Measurements from ENCODE around the gene TMEM63A.

TMEM63A gene

DNA sequence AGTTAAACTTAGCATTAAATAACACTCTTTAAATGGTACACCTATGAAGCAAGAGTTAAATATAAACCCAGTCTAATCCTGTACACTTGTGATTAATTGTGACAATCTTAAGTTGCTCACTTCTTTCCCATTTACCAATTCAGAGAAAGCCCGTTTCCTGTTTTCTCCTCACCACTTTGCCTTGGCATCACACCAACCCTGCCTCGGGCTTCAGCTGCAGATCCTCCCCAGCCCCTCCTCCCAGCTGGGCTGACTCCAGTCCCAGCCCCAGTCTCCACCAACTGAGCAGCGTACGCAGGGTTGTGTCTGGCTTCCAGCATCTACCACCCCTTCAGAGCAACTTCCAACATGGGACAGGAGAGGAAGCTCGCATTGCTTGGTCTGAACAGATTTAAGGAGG lies 37.7 kb upstream of the TMEM63A start:
- no peaks in the 10 kb centered on the region for H3K27me3 ChIP-seq (ENCODE audit: control insufficient read depth in 1 of 2, insufficient read depth in 2 of 2, low read length in 2 of 2)
- H3K4me1 ChIP-seq (ENCODE audit: insufficient read depth, low read length): peaks cover 14% of the 10 kb centered on the region
- peaks cover 22% of the 10 kb centered on the region for H3K36me3 ChIP-seq (ENCODE audit: insufficient read depth, low read length)
- peak overlapping the region; percentile 7 for H3K27ac ChIP-seq (ENCODE audit: low read depth, low read length)
- no peak overlapping the region for H3K9ac ChIP-seq (ENCODE audit: low read length)
- no peaks in the 10 kb centered on the region for H3K9me3 ChIP-seq (ENCODE audit: low read length)
- H3K4me3 ChIP-seq (ENCODE audit: low read depth in 1 of 2, low read length in 2 of 2): no peak overlapping the region

DNA sequence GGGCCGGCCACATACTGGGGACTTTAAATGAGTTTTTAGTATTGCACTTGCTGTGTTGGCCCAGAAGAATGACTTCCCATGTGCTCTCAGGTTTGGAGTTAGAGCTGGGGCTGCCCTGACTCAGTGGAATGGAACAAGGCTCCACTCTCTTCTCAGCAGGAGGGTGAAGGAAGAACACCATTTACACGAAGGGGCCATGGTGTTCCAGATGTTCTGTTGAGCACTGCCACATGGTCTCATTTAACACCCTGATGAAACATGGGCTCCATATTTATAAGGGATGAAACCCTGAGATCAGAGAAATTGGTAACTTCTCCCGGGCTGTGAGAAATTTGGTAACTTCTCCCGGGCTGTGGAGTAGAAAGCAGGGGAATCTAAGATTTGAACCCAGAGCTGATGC lies 36.1 kb upstream of the TMEM63A start:
- Histone ChIP-seq H3K27me3 (ENCODE audit: control insufficient read depth in 1 of 2, insufficient read depth in 2 of 2, low read length in 2 of 2) (no peaks in the 10 kb centered on the region), H3K4me3 (ENCODE audit: low read depth in 1 of 2, low read length in 2 of 2) (no peak overlapping the region), H3K9me3 (ENCODE audit: low read length) (no peaks in the 10 kb centered on the region), H3K36me3 (ENCODE audit: insufficient read depth, low read length) (peaks cover 22% of the 10 kb centered on the region), H3K27ac (ENCODE audit: low read depth, low read length) (no peak overlapping the region), H3K4me1 (ENCODE audit: insufficient read depth, low read length) (peaks cover 11% of the 10 kb centered on the region), H3K9ac (ENCODE audit: low read length) (no peak overlapping the region)

DNA sequence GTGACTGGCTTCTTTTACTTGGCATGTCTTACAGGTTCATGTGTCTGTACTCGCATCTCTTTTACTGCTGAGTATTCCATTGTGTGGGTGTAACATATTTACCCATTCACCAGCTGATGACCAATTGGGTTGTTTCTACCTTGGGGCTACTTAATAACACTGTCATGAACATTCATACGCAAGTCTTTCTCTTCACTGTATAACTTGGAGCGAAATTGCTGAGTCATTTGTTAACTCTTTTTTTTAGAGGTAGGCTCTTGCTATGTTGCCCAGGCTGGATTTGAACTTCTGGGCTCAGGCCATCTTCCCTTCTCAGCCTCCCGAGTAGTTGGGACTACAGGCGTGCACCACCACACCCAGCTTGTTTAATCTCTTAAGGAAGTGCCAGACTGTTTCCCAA lies 35.4 kb upstream of the TMEM63A start:
- Histone ChIP-seq H3K27me3 (ENCODE audit: control insufficient read depth in 1 of 2, insufficient read depth in 2 of 2, low read length in 2 of 2) (no peaks in the 10 kb centered on the region), H3K4me1 (ENCODE audit: insufficient read depth, low read length) (peaks cover 4% of the 10 kb centered on the region), H3K9me3 (ENCODE audit: low read length) (no peaks in the 10 kb centered on the region), H3K9ac (ENCODE audit: low read length) (no peak overlapping the region), H3K27ac (ENCODE audit: low read depth, low read length) (no peak overlapping the region), H3K36me3 (ENCODE audit: insufficient read depth, low read length) (peaks cover 27% of the 10 kb centered on the region), H3K4me3 (ENCODE audit: low read depth in 1 of 2, low read length in 2 of 2) (no peak overlapping the region)

DNA sequence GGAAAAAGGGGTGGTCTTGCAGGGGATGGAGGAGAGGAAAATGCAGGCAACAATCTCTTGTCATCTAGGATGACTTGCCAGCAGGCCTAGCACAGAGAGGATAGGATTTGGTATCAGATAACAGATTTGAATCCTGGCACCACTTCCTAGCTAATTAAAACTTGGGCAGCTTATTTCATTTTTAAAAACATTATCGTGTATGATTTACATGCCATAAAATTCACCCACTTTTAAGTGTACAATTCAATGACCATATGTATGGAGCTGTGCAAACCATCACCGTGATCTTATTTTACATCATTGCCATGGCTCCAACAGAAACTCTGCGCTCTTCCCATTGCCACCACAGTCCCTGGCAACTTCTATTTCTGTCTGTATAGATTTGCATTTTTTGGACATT lies 34.9 kb upstream of the TMEM63A start:
- H3K9me3 ChIP-seq (ENCODE audit: low read length): no peaks in the 10 kb centered on the region
- H3K27me3 ChIP-seq (ENCODE audit: control insufficient read depth in 1 of 2, insufficient read depth in 2 of 2, low read length in 2 of 2): no peaks in the 10 kb centered on the region
- H3K4me3 ChIP-seq (ENCODE audit: low read depth in 1 of 2, low read length in 2 of 2): no peak overlapping the region
- H3K27ac ChIP-seq (ENCODE audit: low read depth, low read length): no peak overlapping the region
- peaks cover 27% of the 10 kb centered on the region for H3K36me3 ChIP-seq (ENCODE audit: insufficient read depth, low read length)
- H3K9ac ChIP-seq (ENCODE audit: low read length): no peak overlapping the region
- no peaks in the 10 kb centered on the region for H3K4me1 ChIP-seq (ENCODE audit: insufficient read depth, low read length)

DNA sequence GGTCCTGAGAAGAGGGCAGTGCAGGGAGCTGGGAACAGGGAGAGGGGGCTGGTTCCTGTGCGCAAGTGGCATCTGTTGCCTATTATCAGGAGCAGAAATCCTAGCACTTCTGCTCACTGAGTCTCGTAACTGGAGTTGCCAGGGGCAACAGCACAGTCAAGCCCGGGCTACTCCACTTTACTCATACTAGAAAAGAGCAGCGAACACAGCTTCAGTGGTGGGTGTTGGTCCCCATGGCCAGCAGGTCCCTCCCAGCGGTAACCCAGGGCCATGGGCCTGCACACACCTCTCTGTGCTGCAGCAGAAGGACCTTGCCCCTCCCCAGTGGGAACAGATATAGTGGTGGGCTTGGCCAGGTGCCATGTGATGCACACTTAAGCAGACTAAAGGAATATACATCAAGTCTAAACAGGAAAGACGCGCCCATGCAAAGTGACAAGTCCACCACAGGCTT lies 33.4 kb upstream of the TMEM63A start:
- Histone ChIP-seq H3K36me3 (ENCODE audit: insufficient read depth, low read length) (peaks cover 21% of the 10 kb centered on the region), H3K9ac (ENCODE audit: low read length) (no peak overlapping the region), H3K9me3 (ENCODE audit: low read length) (no peaks in the 10 kb centered on the region), H3K27ac (ENCODE audit: low read depth, low read length) (no peak overlapping the region), H3K27me3 (ENCODE audit: control insufficient read depth in 1 of 2, insufficient read depth in 2 of 2, low read length in 2 of 2) (no peaks in the 10 kb centered on the region), H3K4me3 (ENCODE audit: low read depth in 1 of 2, low read length in 2 of 2) (no peak overlapping the region), H3K4me1 (ENCODE audit: insufficient read depth, low read length) (no peaks in the 10 kb centered on the region)

DNA sequence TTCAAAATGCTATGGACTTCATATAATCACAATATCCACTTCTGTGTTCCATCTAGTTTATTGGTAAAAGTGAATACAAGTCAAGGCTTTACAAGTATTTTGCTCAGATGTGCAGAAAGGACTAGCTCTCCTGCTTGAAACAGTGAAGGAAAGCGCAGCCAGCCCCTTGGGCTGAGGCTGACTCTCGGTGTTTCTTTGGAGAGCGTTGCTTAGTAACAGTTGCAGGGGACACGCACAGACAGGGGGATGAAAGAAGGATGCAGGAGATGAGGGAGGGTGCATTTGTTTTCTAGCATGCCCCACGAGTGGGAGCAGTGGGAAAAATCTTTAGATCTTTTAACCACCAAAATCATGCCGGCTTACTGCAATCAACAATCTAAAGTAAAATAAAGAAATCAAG lies 32.8 kb upstream of the TMEM63A start:
- H3K9ac ChIP-seq (ENCODE audit: low read length): no peak overlapping the region
- H3K27ac ChIP-seq (ENCODE audit: low read depth, low read length): no peak overlapping the region
- peaks cover 20% of the 10 kb centered on the region for H3K36me3 ChIP-seq (ENCODE audit: insufficient read depth, low read length)
- H3K9me3 ChIP-seq (ENCODE audit: low read length): no peaks in the 10 kb centered on the region
- H3K4me1 ChIP-seq (ENCODE audit: insufficient read depth, low read length): no peaks in the 10 kb centered on the region
- H3K27me3 ChIP-seq (ENCODE audit: control insufficient read depth in 1 of 2, insufficient read depth in 2 of 2, low read length in 2 of 2): no peaks in the 10 kb centered on the region
- H3K4me3 ChIP-seq (ENCODE audit: low read depth in 1 of 2, low read length in 2 of 2): no peak overlapping the region

DNA sequence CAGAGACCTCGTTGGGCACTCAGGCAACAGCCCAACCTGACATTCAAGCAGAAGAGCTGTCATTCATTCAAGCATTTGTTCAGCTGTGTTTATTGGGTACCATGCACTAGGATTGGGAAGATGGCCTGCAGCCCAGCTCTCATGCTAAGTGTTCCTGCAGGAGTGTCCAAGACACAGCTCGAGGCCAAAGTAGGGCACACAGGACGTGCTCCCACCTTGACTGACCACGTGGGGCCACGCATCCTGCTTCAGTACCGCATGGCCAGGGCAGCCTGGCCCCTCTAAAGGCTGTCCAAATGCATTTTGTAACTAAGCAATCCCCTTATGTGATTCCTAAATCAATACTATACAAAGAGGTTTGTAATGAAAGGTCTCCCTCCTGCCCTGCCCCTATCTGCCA lies 32.2 kb upstream of the TMEM63A start:
- Histone ChIP-seq H3K4me3 (ENCODE audit: low read depth in 1 of 2, low read length in 2 of 2) (no peak overlapping the region), H3K36me3 (ENCODE audit: insufficient read depth, low read length) (peaks cover 20% of the 10 kb centered on the region), H3K27ac (ENCODE audit: low read depth, low read length) (no peak overlapping the region), H3K27me3 (ENCODE audit: control insufficient read depth in 1 of 2, insufficient read depth in 2 of 2, low read length in 2 of 2) (no peaks in the 10 kb centered on the region), H3K9me3 (ENCODE audit: low read length) (no peaks in the 10 kb centered on the region), H3K9ac (ENCODE audit: low read length) (no peak overlapping the region), H3K4me1 (ENCODE audit: insufficient read depth, low read length) (no peaks in the 10 kb centered on the region)

DNA sequence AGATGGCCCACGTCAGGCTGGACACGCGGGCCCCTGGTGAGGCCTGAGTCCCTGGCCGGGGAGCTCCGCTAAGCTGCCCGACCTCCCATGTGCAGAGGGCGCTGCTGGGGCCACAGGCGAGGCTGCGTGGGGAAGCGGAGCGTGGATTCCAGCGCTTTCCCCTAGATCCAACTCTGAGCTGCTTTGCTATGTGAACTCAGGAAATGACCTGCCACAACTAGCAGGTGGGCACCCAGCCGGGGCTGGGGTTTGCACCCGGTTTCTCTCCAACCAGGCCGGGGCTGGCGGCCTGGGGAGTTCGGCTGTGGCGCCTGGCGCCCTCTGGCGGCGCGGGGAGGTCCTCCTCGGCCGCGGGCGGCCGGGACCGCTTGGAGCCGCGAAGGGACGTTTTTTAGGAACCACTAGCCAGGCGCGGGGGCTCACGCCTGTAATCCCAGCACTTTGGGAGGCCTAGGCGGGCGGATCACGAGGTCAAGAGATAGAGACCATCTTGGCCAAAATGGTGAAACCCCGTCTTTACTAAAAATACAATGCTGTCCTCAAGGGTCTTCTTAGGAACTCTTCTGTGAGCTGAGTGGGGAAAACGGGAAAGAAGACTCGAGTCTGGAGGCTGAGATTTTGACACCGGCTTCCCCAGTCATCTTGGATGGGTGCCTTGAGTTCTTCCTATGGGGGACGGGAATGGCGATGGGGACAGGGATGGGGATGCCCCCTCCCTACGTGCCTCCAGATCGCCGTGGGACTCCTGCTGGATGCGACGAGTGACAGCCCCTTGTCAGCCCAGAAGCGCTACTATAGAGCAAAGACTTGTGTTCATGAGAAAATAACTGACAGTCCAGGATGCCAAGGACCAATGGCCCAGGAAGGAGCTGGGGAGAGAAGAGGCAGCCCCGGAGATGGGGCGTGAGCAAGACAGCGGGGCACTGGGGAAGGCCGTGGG lies 29.3 kb upstream of the TMEM63A start:
- peaks cover 5% of the 10 kb centered on the region for H3K36me3 ChIP-seq (ENCODE audit: insufficient read depth, low read length)
- H3K9ac ChIP-seq (ENCODE audit: low read length): no peak overlapping the region
- no peaks in the 10 kb centered on the region for H3K9me3 ChIP-seq (ENCODE audit: low read length)
- no peak overlapping the region for H3K27ac ChIP-seq (ENCODE audit: low read depth, low read length)
- no peaks in the 10 kb centered on the region for H3K27me3 ChIP-seq (ENCODE audit: control insufficient read depth in 1 of 2, insufficient read depth in 2 of 2, low read length in 2 of 2)
- H3K4me1 ChIP-seq (ENCODE audit: insufficient read depth, low read length): no peaks in the 10 kb centered on the region
- peak overlapping the region in 1 of 2 donors; percentile 21 for H3K4me3 ChIP-seq (ENCODE audit: low read depth in 1 of 2, low read length in 2 of 2)

DNA sequence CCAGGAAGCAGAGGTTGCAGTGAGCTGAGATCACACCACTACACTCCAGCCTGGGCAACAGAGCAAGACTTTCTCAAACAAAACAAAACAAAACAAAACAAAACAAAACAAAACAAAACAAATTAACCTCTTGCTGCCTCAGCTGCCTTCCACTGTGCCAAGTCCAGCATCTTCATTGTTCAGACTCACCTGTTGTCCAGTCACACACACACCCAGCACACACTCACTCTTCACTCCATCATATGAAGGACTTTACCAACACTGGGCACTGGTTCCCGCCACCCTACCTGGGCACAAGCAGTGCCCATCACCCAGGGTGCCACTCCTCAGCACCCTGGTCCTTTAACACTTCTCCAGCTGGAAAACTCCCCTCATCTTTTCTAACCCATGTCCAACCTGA lies 27.3 kb upstream of the TMEM63A start:
- no peak overlapping the region for H3K9ac ChIP-seq (ENCODE audit: low read length)
- peaks cover 5% of the 10 kb centered on the region for H3K36me3 ChIP-seq (ENCODE audit: insufficient read depth, low read length)

DNA sequence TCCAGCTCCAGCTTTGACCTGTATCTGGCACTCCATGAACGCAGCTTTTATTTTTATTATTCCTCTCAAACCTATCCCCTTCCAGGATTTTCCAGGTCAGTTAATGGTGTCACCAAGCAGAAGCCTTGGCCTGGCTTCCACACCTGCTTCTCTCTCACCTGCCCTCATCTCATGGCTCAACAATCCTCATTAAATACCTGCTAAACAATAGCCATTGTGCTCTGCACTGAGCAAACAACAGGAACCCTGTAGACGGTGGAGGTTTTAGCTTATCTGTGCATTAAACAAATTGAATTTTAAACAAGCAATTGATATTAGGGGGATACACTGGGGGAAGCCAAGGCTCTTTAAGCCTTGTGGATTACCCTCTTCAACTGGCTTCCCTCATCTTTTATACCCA lies 26.6 kb upstream of the TMEM63A start:
- Histone ChIP-seq H3K36me3 (ENCODE audit: insufficient read depth, low read length) (peaks cover 5% of the 10 kb centered on the region), H3K27me3 (ENCODE audit: control insufficient read depth in 1 of 2, insufficient read depth in 2 of 2, low read length in 2 of 2) (no peaks in the 10 kb centered on the region), H3K27ac (ENCODE audit: low read depth, low read length) (no peak overlapping the region), H3K4me3 (ENCODE audit: low read depth in 1 of 2, low read length in 2 of 2) (no peak overlapping the region), H3K9ac (ENCODE audit: low read length) (no peak overlapping the region), H3K9me3 (ENCODE audit: low read length) (no peaks in the 10 kb centered on the region), H3K4me1 (ENCODE audit: insufficient read depth, low read length) (no peaks in the 10 kb centered on the region)

More for the DNA sequence above, 27.3 kb upstream of the TMEM63A start:
- H3K4me1 ChIP-seq (ENCODE audit: insufficient read depth, low read length): no peaks in the 10 kb centered on the region
- no peaks in the 10 kb centered on the region for H3K9me3 ChIP-seq (ENCODE audit: low read length)
- no peak overlapping the region for H3K27ac ChIP-seq (ENCODE audit: low read depth, low read length)
- no peak overlapping the region for H3K4me3 ChIP-seq (ENCODE audit: low read depth in 1 of 2, low read length in 2 of 2)
- no peaks in the 10 kb centered on the region for H3K27me3 ChIP-seq (ENCODE audit: control insufficient read depth in 1 of 2, insufficient read depth in 2 of 2, low read length in 2 of 2)

DNA sequence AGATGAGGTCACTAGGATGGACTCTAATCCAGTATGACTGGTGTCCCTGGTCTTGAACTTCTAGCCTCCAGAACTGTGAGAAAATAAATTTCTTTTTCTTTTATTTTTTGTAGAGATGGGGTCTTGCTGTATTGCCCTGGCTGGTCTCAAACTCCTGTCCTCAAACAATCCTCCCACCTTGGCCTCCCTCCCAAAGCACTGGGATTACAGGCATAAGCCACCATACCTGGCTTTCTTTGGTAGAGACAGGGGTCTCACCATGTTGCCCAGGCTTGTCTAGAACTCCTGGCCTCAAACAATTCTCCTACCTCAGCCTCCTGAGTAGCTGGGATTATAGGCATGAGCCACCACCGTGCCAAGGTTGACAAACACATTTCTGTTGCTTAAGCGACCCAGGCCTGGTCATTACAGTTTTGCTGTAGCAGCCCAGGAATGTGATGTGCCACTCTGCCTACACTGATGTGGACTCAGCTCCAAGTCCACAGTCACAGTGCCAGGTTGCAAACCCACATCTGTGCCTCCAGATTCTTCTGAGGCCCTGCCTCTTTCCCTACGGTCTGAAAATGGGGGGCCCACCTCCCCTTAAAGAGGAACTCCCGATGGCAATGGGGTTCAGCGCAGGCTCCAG lies 25.9 kb upstream of the TMEM63A start:
- Histone ChIP-seq H3K9ac (ENCODE audit: low read length) (no peak overlapping the region), H3K27ac (ENCODE audit: low read depth, low read length) (no peak overlapping the region), H3K9me3 (ENCODE audit: low read length) (no peaks in the 10 kb centered on the region), H3K4me1 (ENCODE audit: insufficient read depth, low read length) (no peaks in the 10 kb centered on the region), H3K27me3 (ENCODE audit: control insufficient read depth in 1 of 2, insufficient read depth in 2 of 2, low read length in 2 of 2) (no peaks in the 10 kb centered on the region), H3K4me3 (ENCODE audit: low read depth in 1 of 2, low read length in 2 of 2) (no peak overlapping the region), H3K36me3 (ENCODE audit: insufficient read depth, low read length) (peaks cover 5% of the 10 kb centered on the region)

All from muscle layer of colon (tissue), 2 donors.